Hippocampal formation (tissue), 2 donors: ENCODE data around the gene PIP5K1B.

ENCODE experiments used
- DNase-seq, 2 donors: peaks; one replicate each; lab custom pipeline; 2025; lab: John Stamatoyannopoulos, UW

PIP5K1B gene

DNA sequence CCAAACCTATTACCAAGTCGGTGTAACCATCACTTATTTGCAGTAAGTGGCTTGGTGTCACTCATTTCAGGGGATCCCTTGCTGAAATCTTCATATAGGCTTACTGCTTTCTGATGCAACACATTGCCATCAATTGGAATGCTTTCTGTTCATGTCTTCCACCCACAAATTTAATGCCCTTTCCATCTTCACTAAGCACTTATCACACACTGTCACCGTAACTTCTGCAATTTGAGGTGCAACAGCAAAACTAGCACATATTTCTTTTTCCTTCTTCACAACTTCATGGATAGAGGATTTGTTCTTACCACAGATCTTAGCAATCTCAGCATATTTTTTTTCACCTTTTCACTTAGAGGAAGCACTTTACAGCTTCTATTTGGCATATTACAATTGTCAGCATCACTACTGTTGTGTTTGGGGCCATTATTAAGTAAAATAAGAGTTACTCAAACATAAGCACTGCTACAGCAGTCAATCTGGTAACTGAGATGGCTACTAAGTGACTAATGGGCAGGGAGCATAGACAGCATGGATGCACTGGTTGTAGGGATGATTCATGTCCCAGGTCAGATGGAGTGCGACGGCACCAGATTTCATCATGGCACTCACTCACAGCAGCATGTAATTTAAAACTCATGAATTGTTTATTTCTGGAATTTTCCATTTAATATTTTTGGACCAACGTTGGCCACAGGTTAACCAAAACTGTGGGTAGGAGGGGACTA lies 70.1 kb downstream of the PIP5K1B start:
- DNase-seq: no peak

DNA sequence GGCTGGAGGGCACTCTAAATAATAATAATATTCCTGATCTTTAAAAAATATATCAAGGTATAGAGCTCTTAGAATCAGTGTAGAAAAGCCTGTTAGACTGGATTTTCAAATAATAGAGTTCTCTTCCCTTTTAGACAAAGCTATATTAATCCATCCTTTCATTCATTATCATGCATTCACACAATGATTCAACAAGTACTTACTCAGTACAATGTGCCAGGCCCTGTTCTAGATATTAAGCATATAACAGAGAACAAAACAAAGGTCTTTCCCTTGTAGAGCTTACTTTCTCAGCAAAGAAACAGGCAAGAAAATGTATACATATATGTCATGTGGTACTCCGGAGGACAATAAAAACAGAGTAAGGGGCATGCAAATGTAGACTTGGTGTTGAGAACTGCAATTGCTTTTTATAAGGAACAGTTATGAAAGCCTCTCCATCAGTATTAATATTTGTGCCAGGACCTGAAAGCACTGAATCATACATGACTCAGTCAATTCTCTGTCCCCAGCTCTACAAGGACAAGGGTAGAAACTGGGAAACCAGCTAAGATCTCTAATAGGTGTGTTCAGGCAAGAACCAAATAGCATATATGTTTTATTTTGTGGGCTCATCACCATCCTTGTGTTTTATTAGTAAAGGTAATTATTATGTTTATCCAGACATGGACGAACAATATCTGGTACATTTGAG lies 72.2 kb downstream of the PIP5K1B start:
- DNase-seq: no peak

DNA sequence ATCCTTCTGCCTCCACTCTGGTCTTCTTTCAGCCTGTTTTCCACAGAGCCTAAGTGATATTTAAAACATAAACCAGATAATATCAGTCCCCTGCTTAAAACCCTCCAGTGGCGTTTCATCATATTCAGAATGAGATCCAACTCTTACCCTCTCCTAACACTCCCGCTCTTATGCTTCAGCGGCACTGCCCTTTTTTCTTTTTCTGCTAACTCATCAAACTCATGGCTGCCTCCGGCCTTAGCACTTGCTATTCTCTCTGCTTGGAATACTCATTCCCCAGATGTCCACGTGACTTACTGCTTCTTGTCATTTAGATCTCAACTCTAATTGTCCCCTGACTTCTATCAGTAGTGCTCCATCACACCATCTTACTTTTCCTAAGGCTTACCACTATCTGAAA lies 73.6 kb downstream of the PIP5K1B start:
- DNase-seq: no peak

DNA sequence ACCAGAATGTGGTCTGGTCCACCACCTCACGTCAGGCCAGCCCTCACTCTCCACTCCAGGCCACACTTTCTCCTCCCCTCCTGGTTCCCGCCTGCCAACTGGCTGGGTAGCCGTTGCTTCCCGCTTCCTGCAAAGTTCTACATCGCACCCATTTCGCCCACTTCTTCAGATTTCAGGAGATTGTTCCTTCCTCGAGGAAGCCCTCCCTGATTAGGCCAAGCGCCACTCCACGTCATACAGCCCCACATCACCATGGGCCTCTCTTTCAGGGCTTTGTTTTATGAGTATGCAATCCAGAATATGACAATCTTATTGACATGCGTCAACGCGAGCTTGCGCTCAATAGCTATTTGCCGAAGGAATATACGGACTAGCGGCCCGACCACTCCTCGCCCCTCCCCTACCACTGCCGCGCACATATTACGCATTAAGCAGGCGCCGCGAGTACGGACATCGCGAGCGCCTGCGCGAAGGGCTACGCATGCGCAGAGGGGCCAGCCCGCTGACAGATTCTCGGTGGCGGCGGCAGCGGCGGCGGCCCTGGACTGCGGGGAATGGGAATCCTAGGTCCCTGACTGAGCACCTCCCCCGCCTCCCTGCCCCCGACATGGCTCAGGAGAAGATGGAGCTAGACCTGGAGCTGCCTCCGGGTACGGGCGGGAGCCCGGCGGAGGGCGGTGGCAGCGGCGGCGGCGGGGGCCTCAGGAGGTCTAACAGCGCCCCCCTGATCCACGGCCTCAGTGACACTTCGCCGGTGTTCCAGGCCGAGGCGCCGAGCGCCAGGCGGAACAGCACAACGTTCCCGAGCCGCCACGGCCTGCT lies 74.7 kb downstream of the PIP5K1B start:
- DNase-seq: peak; percentile 79 to 85

DNA sequence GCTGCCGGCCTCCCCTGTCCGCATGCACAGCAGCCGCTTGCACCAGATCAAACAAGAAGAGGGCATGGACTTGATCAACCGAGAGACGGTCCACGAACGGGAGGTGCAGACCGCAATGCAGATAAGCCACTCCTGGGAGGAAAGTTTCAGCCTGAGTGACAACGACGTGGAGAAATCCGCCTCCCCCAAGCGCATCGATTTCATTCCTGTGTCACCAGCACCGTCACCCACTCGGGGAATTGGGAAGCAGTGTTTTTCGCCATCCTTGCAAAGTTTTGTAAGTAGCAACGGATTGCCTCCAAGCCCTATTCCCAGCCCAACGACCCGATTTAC lies 75.3 kb downstream of the PIP5K1B start:
- no peak for DNase-seq

DNA sequence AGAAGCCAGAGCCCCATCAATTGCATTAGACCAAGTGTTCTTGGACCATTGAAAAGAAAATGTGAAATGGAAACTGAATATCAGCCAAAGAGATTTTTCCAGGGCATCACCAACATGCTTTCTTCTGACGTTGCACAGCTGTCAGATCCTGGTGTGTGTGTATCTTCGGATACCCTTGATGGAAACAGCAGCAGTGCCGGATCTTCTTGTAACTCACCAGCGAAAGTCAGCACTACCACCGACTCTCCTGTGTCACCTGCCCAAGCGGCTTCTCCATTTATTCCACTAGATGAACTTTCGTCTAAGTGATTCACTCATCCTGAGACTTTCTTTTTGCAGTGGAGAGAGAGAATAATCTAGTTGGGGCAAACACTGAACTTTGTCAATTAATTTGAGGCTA lies 75.7 kb downstream of the PIP5K1B start:
- DNase-seq: no peak

DNA sequence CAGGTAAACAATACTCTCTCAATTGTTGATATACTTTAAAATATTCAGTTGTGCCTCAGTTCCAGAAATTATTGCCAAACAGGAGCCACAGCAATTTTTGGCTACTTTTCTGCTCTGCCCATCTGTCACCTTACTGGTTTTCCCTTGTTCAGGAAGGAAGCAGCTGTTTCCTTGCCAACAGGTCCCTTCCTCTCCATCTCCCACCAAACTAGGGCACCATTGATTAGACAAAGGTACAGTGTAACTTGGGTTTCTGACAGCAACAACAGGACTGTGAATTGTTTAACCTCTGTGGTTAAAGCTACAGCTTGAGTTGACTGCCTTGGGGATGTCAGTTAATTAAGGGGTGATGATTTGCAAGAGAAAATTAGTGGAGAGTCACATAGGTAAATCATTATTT lies 76.9 kb downstream of the PIP5K1B start:
- no peak for DNase-seq

DNA sequence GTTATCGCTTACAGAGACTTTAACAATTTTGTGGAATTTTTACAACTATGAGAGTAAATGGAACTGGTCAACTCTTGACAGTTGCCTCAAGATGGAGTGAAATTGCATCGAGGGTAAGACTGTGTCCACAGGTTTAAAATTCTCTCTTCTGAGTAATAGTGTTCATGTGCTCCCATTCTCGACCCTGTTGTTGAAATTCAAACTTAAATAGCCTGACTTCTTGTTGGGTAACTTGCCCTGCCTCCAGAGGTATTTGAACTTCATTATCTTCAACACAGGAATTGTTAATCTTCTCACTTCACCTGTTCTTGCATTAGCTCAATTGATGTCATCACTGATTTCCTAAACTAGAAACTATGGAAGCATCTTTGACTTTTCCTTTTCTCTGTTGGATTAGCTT lies 77.5 kb downstream of the PIP5K1B start:
- no peak for DNase-seq

DNA sequence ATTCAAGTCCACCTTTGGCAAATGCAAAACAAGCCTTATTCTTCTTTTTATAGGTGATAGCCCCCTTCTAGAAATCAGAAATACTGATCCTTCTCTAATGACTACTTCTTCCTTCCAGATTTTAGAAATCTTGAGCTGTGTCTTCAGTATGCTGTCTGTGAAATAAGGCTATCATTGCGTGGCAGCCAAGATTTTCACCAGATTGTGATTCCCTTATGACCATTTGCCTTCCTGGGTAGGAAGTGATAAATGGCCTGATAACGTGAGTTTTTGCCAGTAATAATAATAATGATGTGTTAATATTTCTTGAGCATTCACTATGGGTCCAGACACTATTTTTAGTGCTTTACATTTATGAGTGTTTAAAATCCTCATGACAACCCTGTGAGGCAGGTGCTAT lies 80.9 kb downstream of the PIP5K1B start:
- DNase-seq: no peak

DNA sequence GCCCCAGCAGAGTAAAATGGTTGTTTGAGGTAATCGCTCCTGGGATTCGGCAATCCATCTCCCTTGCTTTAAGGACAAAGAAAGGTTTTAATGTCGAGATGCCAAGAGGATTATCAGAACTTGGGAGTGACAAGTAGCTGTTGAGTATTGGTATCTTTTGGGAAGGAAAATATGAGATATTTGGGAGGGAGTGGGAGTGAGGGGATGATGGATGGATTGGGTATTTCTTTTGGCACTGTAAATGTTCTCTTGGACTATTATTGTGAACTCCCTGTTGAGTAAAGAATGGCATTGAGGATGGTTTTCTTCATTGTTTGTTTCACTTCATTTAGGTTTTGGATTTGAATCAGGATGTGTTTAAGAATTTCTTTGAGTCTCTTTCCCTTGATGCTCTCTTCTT lies 86.1 kb downstream of the PIP5K1B start:
- no peak for DNase-seq

DNA sequence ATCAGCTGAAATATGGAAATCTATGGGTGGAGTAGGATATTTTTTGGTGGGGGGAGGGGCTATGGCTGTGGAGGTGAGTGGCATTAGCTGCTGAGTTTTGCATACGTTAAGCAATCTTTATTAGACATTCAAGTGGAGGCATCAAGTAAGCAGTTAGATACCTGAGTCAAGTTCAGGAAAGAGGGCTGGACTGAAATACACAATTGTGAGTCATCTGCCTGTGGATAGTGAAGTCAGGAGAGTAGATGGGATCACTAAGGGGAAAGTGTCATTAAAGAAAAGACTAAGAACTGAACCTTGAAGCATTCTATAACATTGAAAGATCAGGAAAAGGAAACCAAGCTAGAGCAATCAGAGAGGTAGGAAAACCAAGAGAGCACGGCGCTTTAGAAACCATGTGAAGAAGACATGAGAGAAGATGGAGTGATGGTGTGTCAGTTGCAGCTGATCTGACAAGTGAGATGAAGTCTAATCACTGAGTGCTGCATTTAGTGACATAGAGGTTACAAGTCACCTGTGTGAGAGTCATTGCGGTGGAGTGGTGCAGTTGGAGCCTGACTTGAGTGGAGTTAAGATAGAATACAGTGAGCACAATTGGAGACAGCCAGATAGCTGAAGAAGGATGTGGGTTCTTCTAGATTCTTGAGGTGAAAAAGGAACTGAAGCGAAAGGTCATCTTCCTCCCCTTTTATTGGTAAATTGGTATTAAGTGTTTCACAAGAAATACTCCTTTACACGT lies 88.7 kb downstream of the PIP5K1B start:
- no peak for DNase-seq

DNA sequence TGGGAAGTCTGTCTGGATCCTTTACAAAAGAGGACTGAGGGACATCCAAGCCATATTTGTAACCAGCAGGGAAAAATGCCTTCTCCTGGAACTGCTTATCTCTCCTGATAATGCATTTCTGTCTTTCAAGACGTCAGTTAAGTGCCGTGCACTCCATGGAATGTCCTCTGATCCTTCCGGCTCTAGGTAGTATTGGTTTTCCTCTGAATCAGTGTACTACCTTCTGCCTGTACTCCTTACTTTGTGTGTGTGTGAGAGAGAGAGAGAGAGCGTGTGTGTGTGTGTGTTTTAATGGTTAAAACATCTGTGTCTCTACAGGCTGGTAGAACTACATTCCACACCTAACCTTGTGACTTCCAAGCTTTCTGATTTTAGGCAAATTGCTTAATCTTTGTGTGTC lies 89.9 kb downstream of the PIP5K1B start:
- no peak for DNase-seq

DNA sequence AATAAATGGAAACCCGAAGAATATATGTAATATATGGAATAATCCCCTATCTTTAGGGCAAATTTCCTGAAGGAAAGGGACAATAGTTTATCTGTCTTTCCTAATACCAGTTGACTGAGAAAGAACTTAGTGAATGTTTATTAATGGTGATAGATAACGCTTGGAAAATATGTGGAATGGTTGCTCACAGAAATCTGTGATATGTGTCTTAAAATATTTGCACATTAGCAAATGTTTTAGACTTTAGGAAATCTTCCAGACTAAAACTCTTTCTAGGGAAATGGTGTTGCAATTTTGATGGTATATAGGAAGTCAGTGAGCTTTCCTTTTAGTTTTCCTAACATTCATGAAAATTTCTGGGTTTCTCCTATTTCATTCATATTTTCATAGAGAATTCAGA lies 90.4 kb downstream of the PIP5K1B start:
- no peak for DNase-seq

DNA sequence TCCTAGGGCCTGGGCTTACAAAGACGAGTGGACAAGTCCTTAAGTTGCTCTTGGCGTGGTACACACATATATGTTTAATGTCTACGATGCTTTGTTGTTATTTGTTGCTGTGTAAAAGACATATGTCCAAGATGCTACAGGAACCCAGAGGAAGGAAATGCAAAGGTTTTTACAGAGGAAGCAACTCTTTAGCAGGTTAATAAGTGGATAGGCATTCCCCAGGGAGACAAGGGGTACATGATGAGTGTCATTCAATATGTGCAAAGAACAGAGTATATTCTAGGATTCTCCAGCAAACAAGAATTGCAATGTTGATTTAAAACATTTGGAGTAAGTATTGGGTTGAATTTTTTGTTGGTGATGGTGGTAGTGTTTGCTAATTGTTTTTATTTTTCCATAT lies 92.1 kb downstream of the PIP5K1B start:
- no peak for DNase-seq

DNA sequence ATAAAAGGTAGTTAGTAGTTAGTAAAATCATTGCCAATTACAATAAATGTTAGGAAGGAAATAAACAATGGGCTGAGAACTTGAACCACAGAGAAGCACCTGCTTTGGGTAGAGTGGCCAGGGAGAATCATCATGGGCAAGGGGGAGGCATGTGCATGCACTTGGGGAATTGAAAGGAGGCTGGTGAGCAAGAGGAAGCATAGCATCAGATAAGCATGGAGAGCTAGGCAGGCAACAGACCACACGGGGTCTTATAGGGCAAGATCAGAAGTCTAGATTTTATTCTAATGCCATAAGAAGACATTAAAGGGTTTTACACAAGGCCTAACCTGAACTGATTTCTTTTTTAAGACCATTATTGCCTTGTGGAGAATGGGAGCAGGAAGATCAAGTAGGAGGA lies 93.4 kb downstream of the PIP5K1B start:
- DNase-seq: no peak

DNA sequence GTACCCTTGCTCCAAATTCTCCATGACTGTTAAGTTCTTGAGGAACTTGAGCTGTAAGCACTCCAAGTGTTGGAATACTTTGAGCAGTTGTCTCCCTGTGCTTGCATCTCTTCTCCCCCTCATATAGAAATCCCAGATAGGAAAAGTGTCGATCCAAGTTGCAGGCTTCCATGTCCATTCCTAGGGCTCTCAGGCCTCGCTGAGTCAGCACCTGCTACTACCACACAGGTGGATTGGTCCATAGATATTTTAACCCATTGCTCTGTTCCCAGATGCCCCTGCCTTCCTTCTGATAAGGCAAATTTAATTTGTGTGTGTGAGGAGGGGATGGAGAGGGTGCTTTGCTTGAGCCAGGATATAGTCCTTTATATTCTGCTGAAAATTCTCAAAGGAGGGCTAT lies 95.8 kb downstream of the PIP5K1B start:
- no peak for DNase-seq

DNA sequence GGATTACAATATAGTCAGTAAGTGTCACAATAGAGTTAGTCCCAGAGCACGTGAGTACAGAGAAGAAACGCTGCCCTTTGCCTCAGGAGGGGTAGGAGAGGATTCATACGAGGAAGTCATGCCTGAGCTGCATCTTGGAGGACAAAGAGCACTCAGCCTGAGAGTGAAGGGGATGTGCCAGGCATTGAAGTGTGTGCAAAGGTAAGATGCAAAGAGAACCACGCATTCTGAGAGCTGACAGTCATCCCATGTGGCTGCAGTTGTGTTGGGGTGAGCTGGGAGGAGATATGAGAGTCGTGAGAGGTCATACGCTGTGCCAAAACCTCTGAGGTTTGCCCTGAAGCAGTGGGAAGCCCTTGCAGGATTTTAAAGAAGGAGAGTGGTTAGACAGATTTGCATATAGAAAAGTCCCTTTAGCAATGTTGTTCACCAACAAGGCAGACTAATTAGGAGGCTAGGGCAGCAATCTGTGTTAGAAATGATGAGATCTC lies 97.5 kb downstream of the PIP5K1B start:
- no peak for DNase-seq

DNA sequence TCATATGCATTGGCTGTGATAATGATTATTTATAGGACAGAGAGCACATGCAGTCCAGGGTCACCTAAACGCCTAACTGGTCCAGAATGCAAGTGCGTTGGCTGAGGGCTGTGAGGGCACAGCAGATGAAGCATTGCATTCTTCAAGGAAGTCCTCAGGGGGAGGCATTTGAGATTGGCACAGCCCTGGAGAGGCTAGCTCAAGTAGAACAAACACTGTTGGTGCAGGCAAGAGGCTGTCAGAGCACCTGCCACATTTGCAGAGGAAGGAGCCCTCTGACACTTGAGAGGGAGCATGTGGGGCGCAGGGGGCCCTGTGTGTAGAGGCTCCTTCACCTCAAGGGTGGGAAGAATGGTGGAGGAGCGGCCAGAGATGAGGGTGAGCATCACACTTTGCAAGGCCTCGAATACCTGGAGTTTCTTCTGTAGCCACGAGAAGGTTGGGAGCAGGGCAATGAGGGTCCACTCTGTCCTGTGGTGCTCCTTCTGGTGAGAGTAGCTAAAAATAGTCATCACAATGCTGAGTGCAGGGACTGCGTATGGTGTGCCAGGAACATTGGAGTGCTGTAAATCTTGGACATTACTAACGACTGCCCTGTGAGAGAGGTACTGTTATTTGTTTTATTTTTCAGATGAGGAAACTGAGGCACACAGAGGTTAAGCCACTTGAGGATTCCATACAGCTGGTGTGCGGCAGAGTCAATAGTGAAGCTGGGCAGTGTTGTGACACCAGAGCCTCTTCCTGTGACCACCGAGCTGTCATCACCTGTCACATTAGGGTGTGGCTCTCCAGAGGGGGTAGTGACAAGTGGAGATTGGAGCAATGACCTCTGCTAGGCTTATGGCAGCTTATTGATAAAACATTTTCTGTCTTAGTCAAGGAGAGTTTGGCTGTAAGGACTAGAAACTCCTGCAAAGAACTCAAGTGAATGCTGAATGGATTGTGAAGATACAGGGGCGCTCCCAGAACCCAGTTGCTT lies 100.2 kb downstream of the PIP5K1B start:
- DNase-seq: no peak

DNA sequence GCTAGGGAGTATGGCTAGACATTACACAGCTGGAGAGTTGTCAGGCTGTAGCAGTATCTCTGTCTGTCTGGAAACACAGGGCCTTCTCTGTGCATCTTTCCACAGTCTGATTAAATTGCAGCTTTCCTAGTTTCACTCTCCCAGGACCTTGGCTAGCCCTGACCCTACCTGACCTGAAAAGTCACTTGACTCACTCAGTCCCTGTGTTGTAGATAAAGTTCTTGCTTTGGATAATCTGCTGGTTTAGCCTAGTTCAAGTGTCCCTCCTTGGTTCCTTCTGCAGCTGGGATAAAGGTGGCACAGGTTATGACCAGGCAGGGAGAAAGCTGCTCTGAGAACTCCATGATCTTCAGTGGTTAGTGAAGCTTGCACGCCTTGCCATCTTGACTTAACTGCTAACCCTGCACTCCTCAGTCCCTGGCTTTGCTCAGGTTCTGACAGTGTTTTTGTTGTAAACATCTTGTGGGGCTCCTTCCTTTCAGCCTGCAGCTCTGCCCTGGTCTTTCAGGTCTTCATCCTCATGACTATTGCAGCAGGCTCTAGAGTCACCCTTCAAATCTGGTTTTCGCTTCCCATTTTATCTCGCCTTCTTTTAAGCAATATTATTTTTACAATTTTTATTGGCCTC lies 101.0 kb downstream of the PIP5K1B start:
- DNase-seq: no peak

DNA sequence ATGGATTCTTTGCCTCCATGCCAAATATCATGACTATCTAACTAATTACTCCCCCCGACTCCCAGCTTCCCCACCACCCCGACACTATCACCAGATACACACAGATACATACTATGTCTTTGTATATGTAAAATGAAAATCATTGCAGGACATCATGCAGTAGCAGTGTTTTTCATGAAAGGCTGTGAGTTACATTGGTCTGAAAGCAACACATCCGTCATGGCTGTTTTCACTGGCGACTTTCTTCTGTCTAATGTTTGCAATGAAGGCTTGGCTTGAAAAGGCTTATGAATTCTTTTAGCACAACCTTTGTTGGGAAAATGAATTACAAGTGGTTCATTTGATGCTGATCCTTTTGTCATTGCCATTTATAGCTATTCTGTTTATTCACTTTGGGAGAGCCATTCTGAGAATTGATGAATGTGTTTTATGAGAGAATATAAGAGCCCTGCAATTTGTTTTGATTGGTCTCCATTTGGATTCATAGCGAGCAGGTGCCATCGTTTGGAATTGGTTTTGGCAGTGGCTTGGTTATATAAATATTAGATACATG lies 103.4 kb downstream of the PIP5K1B start:
- no peak for DNase-seq
